NCI-H146 (cell line): Measurements from ENCODE around the gene HEYL.
"Not testable (repeated sequence)": the region's sequence is repeated elsewhere in the genome, so short reads cannot be mapped to it uniquely, and the experiment has no call there.

ENCODE experiments used
- DNase-seq: peaks from one replicate; lab custom pipeline; 2025; lab: John Stamatoyannopoulos, UW

Gene HEYL

GRCh38 chr1:39603677-39604076 lies 35.8 kb downstream of the HEYL start:
- DNase-seq, result not testable (repeated sequence)

- DNase-seq, result not testable (repeated sequence)
Measured at GRCh38 chr1:39601667-39602255, 37.7 kb downstream of the HEYL start.

GRCh38 chr1:39596163-39596562 lies 43.3 kb downstream of the HEYL start:
- no peak for DNase-seq

GRCh38 chr1:39593386-39593785 lies 46.1 kb downstream of the HEYL start:
- DNase-seq, result no peak

- peak; percentile 44 for DNase-seq
Measured at GRCh38 chr1:39592069-39592468, 47.4 kb downstream of the HEYL start.

GRCh38 chr1:39590546-39590945 lies 48.9 kb downstream of the HEYL start:
- DNase-seq, result no peak

- DNase-seq, result no peak
Measured at GRCh38 chr1:39585933-39586332, 53.5 kb downstream of the HEYL start.

GRCh38 chr1:39576016-39576657 lies 63.3 kb downstream of the HEYL start:
- peak; percentile 44 for DNase-seq

GRCh38 chr1:39575191-39576015 lies 64.0 kb downstream of the HEYL start:
- DNase-seq, result peak; percentile 33

GRCh38 chr1:39574646-39575045 lies 64.8 kb downstream of the HEYL start:
- DNase-seq, result no peak
